Superior temporal gyrus (tissue), 1 donor: ENCODE measurements around the gene MED15.
"Not testable (repeated sequence)": the region's sequence is repeated elsewhere in the genome, so short reads cannot be mapped to it uniquely, and the experiment has no call there.

Source experiments
- DNase-seq: peaks from one replicate; pipeline ENCODE4 v3.0.0-alpha.2; 2016; ENCODE audit errors: extremely low spot score

Gene MED15, protein sequence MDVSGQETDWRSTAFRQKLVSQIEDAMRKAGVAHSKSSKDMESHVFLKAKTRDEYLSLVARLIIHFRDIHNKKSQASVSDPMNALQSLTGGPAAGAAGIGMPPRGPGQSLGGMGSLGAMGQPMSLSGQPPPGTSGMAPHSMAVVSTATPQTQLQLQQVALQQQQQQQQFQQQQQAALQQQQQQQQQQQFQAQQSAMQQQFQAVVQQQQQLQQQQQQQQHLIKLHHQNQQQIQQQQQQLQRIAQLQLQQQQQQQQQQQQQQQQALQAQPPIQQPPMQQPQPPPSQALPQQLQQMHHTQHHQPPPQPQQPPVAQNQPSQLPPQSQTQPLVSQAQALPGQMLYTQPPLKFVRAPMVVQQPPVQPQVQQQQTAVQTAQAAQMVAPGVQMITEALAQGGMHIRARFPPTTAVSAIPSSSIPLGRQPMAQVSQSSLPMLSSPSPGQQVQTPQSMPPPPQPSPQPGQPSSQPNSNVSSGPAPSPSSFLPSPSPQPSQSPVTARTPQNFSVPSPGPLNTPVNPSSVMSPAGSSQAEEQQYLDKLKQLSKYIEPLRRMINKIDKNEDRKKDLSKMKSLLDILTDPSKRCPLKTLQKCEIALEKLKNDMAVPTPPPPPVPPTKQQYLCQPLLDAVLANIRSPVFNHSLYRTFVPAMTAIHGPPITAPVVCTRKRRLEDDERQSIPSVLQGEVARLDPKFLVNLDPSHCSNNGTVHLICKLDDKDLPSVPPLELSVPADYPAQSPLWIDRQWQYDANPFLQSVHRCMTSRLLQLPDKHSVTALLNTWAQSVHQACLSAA

DNA sequence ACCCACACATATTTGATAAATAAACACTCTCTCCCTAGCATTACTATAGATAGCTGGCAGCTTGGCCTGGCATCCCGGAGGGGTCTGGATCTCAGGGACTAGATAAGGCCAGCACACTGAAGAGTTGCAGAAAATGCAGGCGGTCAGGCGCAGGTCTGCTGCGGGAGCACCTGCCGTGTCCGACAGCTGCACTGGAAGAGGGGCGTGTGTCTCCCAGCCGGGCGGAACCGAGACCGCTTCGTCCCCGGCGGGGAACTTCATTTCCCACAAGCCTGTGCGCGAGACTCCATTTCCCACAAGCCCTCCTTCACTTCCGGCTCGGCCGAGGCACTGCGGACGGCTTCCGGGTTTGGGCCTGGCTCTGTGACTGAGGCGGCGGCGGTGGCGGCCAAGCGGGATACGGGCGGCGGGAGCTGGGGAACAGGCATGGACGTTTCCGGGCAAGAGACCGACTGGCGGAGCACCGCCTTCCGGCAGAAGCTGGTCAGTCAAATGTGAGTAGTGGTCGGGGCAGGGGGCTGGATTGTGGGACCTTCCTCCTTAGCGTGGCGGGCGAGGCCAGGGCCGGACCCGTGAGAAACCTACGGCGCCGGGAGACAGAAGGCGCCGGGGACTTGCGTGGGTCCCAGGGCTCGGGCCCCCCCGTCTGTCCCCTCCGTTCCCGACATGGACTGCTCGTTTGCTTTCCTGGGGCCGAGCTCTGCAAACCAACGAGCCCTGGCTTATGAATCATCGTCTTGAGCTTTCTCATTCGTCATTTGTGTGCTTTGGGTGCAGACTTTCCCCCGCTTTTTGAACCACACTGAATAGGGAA is at the start of gene MED15:
Gene MED15 (plus strand): TSS at position 358 of the 814 bp plus-strand sequence. CDS start 69 bp downstream, at position 427.
- peak; percentile 96 for DNase-seq

DNA sequence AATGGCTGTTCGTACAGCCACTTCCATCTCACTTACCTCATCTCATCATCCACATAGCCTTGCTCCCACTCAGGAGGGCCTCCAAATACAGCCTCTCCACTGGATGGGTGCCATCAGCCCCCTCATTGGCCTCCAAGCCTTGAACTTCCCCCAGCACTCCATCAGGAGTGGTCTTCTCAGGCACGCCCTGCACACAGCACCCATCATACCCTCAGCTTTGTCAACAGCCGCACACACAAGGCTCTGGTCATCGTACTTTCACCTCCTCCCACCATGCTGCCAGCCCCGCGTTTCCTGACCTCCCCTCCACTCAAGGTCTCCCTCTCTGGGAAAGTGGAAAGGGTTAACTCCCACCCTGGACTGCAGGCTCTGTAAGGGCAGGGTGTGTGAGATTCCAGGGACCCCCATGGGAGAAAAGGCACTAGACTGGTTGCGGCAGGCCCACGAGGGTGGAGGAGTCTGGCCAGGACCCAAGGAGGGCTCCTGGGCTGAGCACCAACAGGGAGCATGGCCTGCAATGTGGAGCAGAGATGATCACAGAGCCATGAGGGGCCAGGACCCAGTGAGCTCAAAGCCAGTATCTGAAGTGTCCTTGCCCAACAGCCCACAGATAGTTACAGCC is 48.8 kb upstream of the MED15 start:
- no peak for DNase-seq

DNA sequence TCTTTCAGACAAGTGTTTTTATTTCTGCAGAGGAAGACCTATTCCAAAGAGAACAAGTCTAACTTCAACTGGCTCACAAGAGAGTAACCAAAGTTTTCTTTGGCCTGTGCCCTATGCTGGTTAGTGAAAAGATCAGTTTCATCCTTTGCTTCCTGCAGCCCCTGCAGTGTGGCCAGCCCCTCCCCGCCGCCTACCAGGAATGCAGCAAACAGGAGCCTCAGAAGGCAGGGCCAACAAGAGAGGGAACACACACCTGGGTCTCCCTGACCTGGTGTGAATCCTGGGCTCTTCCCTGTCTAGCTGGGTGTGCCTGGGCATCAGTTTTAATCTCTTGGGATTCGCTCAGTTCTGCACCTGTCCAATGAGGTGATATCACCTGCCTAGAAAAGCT is 48.3 kb upstream of the MED15 start:
- no peak for DNase-seq

DNA sequence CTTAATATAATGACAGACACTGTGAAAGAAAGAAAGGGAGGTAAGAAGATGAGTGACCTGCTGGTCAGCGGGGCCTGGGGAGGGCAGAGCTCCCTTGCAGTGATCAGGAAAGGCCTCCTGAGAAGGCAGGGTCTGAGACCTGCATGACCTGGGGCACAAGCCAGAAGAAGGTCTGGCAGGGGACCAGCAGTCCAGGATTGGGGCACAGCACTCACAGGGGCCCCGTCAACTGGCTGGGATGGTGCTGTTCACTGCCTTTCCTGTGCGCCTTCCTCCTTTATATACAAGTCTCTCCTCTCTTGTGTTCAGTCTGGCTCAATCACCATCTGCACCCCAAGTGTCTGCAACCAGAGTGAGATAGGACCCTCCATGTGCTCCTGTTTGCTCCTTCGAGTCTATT is 47.5 kb upstream of the MED15 start:
- no peak for DNase-seq

DNA sequence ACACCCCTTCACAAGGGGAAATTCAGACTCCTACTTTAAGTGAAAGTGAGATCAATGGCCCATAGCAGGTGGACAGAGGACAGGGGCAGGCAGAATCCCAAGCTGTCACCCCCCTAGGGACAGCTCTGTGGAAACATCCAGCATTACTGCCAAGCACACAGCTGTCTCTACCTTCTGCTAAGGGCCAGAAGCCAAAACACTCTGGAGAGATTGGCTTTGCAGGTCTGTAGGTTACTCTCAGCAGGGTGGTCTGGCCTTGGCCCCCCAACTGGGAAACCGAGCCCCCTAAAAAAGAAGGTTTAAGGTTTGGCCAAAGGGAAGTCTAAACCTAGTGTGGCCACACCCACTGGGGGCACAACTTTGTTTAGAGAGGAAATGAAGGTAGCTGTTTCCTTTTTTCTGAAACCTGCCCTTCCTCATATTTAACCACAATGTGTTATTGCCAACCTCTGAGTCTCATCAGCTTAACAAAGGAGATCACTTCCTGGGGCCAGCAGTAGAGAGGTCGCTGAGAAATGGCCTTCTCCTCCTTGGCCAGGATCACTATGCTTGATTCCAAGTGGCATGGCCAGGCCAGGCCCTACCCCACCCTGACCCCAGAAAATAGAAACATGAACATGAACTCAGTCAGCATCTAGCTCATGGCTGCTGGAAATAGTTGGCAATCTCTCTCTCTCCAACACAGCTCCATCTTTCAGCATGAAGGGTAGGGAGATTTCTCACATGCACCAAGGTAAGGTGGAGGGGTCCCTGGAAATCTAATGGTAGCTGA is 43.9 kb upstream of the MED15 start:
- no peak for DNase-seq

DNA sequence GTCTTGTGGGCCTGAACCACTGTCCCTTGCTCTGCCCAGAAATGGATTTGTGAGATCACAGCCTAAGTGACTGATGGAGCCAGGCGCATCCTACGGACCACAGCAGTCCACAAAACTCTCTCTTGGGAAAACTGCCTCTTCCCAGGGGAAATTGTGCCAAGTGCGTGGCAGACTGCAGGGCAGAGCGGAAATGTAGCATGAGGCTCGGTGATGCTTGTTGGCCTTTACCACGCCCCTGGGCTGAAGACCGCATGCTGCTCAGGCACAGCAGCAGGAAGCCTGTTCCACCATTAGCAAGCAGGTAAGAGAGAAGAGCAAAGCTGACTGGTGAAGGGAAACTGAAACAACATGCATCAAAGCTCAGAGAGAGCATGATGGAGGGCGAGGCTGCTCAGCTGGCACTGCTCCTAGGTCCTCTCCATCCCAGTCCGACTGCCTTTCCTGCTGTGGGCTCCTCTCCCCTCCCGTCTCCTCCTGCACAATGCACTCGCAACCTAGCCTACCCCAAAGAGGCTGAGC is 43.3 kb upstream of the MED15 start:
- no peak for DNase-seq

DNA sequence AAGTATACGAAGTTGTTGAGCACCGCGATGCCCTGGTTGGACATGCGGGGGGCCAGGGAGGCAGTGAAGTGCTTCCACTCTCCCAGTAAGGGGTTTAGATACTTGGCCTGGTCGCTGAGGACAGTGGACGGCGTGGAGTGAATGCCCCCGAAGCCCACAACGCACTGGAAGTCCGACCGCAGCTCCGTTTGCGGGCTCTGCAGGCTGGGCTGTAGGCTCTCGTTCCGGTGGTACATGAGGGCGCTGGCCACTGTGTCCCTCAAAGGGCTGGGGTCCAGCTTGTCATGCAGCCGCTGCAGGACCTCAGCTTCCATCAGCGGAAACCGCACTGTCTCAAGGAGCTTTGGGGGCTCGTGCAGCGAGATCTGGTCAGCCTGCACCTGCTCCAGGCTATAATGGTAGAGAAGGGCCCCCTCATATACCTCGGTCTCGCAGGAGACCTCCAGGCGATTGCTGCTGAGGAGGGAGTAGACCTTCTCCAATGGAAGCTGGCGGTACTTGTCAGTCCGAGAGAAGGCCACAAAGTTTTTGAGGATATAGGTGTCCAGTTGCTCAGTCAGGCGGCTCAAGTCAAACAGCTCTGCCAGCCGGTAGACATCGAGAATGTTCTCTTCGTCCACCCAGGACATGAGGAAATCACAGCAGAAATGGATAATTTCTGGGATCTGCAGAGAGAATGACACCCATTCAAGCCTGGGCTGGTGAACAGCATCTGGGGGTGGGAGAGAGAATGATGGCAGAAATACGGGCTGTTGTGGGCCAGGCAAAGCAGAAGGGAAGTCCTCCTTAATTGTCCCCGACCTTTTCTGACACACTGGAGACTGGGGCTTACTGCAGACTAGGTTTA is 42.3 kb upstream of the MED15 start:
- no peak for DNase-seq

DNA sequence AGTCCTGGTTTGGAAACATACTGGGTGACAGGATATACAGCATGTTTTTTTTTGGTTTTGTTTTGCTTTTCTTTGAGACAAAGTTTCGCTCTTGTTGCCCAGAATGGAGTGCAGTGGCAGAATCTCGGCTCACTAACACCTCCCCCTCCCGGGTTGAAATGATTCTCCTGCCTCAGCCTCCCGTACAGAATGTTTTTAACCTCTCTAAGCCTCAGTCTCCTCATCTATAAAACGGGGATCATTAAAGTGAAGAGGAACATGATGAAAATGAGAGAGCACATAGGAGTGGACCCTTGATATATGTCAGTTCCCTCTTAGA is 41.7 kb upstream of the MED15 start:
- no peak for DNase-seq

DNA sequence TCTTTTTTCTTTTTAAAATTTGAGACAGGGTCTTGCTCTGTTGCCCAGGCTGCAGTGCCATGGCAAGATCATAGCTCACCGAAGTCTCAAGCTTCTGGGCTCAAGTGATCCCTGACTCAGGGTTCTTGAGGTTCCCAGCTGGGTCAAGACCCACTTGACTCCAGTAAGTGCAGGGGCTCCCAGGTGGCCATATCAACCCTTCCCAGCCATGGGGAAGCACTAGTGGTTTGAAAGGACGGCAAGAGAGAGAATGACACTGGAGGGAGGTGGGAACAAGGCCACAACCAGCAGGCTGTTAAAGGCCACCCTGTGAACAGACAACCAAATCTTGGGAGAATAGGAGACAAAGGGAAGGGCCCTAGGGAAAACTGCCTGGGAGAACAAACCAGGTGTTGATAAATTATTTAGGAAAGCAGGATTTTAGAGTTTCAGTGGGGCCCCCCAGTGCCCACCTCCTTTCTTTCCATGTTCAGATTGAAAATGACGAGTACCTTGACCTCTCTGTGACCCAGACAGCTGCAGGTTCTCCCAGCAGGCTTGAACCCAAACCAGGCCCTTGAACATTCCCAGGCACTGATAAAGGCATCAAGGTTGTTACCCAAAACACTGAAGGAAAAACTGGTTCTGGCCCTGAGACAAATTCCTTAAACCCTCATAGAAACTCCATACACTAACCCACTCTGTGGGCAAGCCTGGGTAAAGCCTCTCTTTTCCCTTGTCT is 40.6 kb upstream of the MED15 start:
- DNase-seq, result no peak

DNA sequence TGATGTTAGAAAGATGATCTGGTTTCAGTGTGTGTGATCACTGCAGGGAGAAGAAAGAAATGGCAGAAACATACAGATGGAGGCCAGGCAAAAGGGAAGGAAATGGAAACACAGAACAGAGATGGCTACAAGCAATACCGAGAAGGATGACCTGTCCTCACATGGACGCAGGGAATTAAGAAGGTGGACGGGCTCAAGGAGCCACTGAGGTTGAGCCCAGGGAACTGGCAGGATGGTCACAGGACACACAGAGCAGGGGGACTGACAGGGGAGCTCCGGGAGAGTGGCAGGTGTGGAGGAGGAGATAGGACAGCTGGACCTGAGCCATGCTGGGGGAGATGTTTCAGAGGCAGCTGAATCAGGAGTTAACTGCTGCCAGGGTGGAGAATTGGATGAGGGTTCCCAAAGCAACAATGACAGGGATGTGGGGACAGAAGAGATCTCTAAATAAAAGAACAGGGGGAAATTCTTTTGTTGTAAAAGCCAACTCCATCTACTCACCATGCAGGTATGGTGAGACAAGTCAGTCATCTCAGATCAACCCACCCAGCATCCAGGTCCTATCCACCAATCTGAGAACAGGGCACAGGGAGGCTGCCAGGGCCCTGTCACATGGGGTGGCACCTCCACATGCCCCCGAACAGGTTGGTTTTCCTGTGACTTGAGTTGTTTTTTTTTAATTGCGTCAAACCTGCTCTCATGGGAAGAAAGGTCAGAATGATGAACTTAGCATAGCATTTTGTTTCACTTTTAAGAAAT is 38.1 kb upstream of the MED15 start:
- no peak for DNase-seq

DNA sequence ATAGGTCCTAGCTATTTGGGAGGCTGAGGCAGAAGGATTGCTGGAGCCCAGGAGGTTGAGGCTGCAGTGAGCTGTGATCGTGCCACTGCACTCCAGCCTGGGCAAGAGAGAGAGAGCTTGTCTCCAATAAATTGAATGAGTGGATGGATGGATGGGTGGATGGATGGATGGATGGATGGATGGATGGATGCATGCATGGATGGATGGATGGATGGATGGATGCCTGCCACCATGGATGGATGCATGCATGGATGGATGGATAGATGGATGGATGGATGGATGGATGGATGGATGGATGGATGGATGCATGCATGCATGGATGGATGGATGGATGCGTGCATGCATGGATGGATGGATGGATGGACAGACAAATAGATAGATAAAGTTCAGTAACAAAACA is 36.9 kb upstream of the MED15 start:
- not testable (repeated sequence) for DNase-seq

DNA sequence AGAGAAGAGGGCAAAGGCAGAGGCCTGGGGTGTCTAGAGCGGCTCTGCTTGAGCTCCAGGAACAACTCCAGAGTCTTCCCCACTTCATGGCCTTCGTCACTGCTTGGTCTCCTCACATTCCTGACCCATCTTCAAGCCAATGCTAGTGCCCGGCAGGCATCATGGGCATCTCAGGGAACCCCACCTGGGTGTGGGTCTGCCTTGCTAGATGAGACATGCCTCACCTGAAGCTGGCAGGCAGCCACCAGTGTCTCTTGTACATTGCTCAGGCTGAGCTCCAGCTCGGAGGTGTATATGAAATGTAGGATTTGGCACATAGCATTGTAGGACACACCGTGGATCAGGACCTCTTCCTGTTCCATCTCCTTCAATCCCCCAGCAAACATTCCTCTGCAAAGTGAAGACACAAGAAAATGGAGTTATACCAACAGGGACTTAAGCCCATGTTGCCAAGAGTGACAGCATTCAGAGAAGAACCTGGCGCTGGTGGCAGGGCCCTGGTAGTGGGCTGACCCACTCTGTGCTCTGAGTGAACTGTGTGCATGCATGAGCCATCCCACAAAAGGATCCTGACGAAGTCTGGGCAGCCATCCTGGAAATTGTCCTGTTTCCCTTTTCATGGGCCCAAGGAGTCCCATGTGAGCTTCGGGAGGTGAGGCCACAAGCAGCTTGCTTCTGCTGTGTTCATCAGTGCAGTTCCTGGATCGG is 36.1 kb upstream of the MED15 start:
- DNase-seq, result no peak

DNA sequence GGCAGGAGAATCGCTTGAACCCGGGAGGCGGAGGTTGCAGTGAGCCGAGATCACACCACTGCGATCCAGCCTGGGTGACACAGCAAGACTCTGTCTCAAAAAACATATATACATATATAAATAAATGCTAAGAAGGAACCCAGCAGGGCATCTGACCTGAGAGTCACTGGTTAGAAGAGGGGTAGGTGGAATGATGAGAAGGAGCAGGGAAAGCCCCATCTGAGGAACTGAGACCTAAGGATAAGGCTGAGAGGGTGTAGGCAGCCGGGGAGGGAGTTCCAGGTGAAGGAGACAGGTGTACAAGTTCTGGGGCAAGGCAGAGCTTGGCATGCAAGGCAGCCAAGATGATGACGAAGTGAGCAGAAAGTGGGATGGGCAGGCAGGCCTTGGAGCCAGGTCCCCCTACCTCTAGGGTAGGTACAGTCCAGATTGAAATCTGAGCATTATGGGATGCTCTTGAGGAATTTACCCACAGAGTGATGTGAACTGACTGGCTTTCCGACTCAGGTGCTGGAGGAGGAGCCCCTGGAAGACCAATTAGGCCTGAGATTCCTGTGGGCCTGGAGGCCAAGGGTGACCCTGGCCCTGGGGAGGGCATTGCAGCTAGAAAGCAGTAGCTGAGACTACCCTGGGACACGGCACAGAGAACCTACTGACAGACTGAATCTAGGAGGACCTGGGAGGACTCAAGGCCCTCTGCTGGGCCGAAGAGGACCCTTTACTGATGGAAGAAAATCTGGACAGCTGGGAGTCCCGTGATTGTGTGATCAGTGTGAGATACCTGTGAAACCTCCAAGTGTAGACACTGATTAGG is 34.6 kb upstream of the MED15 start:
- DNase-seq, result no peak

DNA sequence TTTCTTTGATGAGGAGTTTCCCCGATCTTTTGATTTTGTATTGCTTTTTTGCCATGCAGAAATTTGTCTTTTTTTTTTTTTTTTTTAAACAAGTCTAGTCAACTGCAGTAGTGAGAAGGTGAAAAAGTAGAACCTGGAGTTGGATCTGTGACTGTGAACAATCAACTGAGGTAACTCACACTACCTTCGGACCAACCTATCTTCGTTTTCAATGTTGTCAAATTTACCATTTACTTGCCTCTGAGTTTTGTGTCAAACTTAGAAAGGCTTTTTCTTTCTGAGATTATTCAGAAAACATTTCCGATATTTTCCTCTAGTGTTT is 32.3 kb upstream of the MED15 start:
- no peak for DNase-seq

DNA sequence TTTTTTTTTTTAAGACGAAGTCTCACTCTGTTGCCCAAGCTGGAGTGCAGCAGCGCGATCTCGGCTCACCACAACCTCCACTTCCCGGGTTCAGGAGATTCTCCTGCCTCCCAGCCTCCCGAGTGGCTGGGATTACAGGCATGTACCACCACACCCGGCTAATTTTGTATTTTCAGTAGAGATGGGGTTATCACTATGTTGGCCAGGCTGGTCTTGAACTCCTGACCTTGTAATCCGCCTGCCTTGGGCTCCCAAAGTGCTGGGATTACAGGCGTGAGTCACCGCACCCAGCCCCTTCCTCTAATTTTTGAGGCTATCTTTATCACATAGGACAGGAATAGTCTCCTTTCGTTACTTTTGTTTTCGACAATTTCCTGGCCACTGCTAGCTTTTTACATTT is 31.8 kb upstream of the MED15 start:
- not testable (repeated sequence) for DNase-seq

DNA sequence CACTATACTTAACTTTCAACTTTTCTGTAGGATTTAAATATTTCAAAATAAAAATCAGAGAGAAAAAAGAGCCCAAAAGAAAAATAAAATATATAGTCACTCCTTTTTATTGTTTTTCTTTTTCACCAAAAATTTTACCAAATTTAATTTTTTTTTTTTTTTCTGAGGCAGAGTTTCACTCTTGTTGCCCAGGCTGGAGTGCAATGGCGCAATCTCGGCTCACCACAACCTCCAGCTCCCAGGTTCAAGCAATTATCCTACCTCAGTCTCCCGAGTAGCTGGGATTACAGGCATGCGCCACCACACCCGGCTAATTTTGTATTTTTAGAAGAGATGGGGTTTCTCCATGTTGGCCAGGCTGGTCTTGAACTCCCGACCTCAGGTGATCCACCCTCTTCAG is 29.4 kb upstream of the MED15 start:
- DNase-seq, result not testable (repeated sequence)

DNA sequence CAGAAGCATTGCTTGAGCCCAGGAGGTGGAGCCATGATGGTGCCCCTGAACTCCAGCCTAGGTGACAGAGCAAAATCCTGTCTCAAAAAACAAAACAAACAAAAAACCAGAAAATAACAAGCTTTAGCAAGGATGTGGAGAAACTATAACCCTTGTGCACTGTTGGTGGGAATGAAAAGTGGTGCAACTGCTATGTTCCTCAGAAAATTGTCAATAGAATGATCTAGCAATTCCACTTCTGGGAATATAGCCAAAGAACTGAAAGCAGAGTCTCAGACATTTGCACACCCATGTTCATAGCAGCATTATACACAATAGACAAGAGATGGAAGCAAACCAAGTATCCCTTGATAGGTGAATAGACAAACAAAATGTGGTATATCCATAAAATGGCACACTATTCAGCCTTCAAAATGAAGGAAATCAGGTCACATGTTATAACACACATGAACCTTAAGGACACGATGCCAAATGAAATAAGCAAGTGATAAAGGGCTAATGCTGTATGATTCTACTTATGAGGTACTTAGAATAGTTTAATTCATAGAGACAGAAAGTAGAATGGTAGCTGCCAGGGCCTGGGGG is 27.7 kb upstream of the MED15 start:
- DNase-seq, result no peak
